IMR-90 (cell line): Measurements from ENCODE around the gene GRAMD2B. TPM values are rescaled to one million over a fixed set of nuclear protein-coding genes. Genes with fewer than 3 reads are reported as not detected.

Experiments used
- ATAC-seq: fragments of 200-7000 bp; cut with Tn5 transposase; 2 replicates; pipeline ENCODE4 v1.9.1; 2020; ENCODE audit warnings: low read depth, mild to moderate bottlenecking, moderate library complexity
- Bru-seq: library from RNA; stranded (reverse); fragments of 400-500 nt; gene quantifications from one replicate; lab custom pipeline; 2021; lab: Mats Ljungman, UMichigan
- BruChase-seq, 2 experiments: library from RNA; stranded (reverse); fragments of 400-500 nt; gene quantifications; one replicate each; lab custom pipeline; 2021; lab: Mats Ljungman, UMichigan
- BruUV-seq: library from RNA; stranded (reverse); fragments of 400-500 nt; replicated peaks from 2 replicates; lab custom pipeline; 2021; lab: Mats Ljungman, UMichigan
- CTCF ChIA-PET: fragments of 300-600 bp; formaldehyde crosslinking; extraction: SDS; loops from one replicate; lab custom pipeline; 2021; ENCODE audit warnings: antibody characterized with exemption; lab: Yijun Ruan, JAX
- POLR2A ChIA-PET: fragments of 300-600 bp; sonication (Branson Sonifier 250); formaldehyde crosslinking; loops from one replicate; lab custom pipeline; 2022; ENCODE audit warnings: antibody characterized with exemption; ENCODE audit not compliant: unreplicated experiment; lab: Charles Lee
- DNase-seq: peaks from one replicate; pipeline ENCODE4 v3.0.0; 2013
- H2AFZ ChIP-seq: replicated peaks from 2 replicates; pipeline ENCODE3; 2013; ENCODE audit warnings: low read length, mild to moderate bottlenecking; ENCODE audit not compliant: poor library complexity
- H2AK5ac ChIP-seq: 2 replicates; pipeline ENCODE4 v1.6.1; 2013; ENCODE audit warnings: low read depth, low read length, inconsistent platforms
- H2AK9ac ChIP-seq: replicated peaks from 2 replicates; pipeline ENCODE3; 2013; ENCODE audit warnings: mild to moderate bottlenecking, low read depth, low read length, moderate library complexity; ENCODE audit not compliant: poor library complexity
- H2BK120ac ChIP-seq: 2 replicates; pipeline ENCODE4 v1.6.1; 2013; ENCODE audit warnings: low read depth, low read length, inconsistent platforms
- H2BK15ac ChIP-seq: 3 replicates; pipeline ENCODE4 v1.6.1; 2013; ENCODE audit warnings: low read depth, low read length, inconsistent platforms
- H2BK20ac ChIP-seq: 2 replicates; pipeline ENCODE4 v1.6.1; 2013; ENCODE audit warnings: low read depth, mild to moderate bottlenecking, inconsistent platforms, low read length, moderate library complexity
- H2BK5ac ChIP-seq: 2 replicates; pipeline ENCODE4 v1.6.1; 2013; ENCODE audit warnings: mild to moderate bottlenecking, low read depth, low read length, inconsistent platforms; ENCODE audit not compliant: poor library complexity, severe bottlenecking
- H3K14ac ChIP-seq: replicated peaks from 2 replicates; pipeline ENCODE4 v1.6.1; 2013; ENCODE audit warnings: low read depth, low read length, inconsistent platforms
- H3K18ac ChIP-seq: 2 replicates; pipeline ENCODE4 v1.6.1; 2013; ENCODE audit warnings: low read depth, low read length, control low read depth
- H3K23ac ChIP-seq: 2 replicates; pipeline ENCODE4 v1.6.1; 2013; ENCODE audit warnings: low read depth, low read length, inconsistent platforms
- H3K27ac ChIP-seq: 2 replicates; pipeline ENCODE4 v1.5.1; 2013; ENCODE audit warnings: mild to moderate bottlenecking, control low read depth, low read length; ENCODE audit not compliant: insufficient read depth
- H3K27me3 ChIP-seq: 2 replicates; pipeline ENCODE4 v1.6.1; 2013; ENCODE audit warnings: low read length; ENCODE audit not compliant: control insufficient read depth, insufficient read depth
- H3K36me3 ChIP-seq: 2 replicates; pipeline ENCODE4 v1.6.1; 2013; ENCODE audit warnings: low read length, mixed read lengths; ENCODE audit not compliant: control insufficient read depth, insufficient read depth
- H3K4ac ChIP-seq: 2 replicates; pipeline ENCODE4 v1.6.1; 2013; ENCODE audit warnings: low read depth, low read length, inconsistent platforms
- H3K4me1 ChIP-seq: 2 replicates; pipeline ENCODE4 v1.6.1; 2013; ENCODE audit warnings: low read length, mixed read lengths; ENCODE audit not compliant: control insufficient read depth, insufficient read depth
- H3K4me2 ChIP-seq: 2 replicates; pipeline ENCODE4 v1.6.1; 2013; ENCODE audit warnings: low read depth, mild to moderate bottlenecking, control low read depth, low read length, moderate library complexity
- H3K4me3 ChIP-seq: 2 replicates; pipeline ENCODE4 v1.5.1; 2013; ENCODE audit warnings: low read depth, mild to moderate bottlenecking, control low read depth, low read length, moderate library complexity; ENCODE audit not compliant: insufficient read depth
- H3K56ac ChIP-seq: 2 replicates; pipeline ENCODE4 v1.6.1; 2013; ENCODE audit warnings: low read length, inconsistent platforms; ENCODE audit not compliant: insufficient read depth; ENCODE audit errors: extremely low read depth
- H3K79me1 ChIP-seq, 2 experiments: 2 replicates each; pipeline ENCODE4 v1.6.1; 2013; ENCODE audit warnings: low read length in 2 of 2, inconsistent platforms in 1 of 2, low read depth in 1 of 2
- H3K9ac ChIP-seq: 2 replicates; pipeline ENCODE4 v1.6.1; 2013; ENCODE audit warnings: low read depth, low read length, control low read depth
- H3K9me1 ChIP-seq: 2 replicates; pipeline ENCODE4 v1.6.1; 2013; ENCODE audit warnings: low read length, inconsistent platforms; ENCODE audit not compliant: insufficient read depth
- H3K9me3 ChIP-seq: 2 replicates; pipeline ENCODE4 v1.6.1; 2013; ENCODE audit warnings: low read length; ENCODE audit not compliant: control insufficient read depth, insufficient read depth
- H4K20me1 ChIP-seq: 2 replicates; pipeline ENCODE4 v1.6.1; 2013; ENCODE audit warnings: low read length, inconsistent platforms; ENCODE audit not compliant: insufficient read depth
- H4K5ac ChIP-seq: 2 replicates; pipeline ENCODE4 v1.6.1; 2013; ENCODE audit warnings: mild to moderate bottlenecking, low read depth, low read length, control low read depth
- H4K8ac ChIP-seq, 2 experiments: 2 replicates each; pipeline ENCODE4 v1.6.1; 2013; ENCODE audit warnings: low read depth in 2 of 2, low read length in 2 of 2, control low read depth in 1 of 2, inconsistent platforms in 1 of 2
- H4K91ac ChIP-seq: 2 replicates; pipeline ENCODE4 v1.6.1; 2013; ENCODE audit warnings: low read depth, low read length, inconsistent platforms; ENCODE audit not compliant: insufficient read depth
- BHLHE40 ChIP-seq: fragments of 150-350 bp; IDR thresholded peaks from 2 replicates; pipeline ENCODE4 v1.6.1; 2016; ENCODE audit warnings: mild to moderate bottlenecking, low read depth, low read length
- CEBPB ChIP-seq: IDR thresholded peaks from 2 replicates; pipeline ENCODE4 v1.6.1; 2012; ENCODE audit warnings: low read depth, low read length, improper control_type of control experiment
- MAFK ChIP-seq: IDR thresholded peaks from 2 replicates; pipeline ENCODE4 v1.6.1; 2012; ENCODE audit warnings: low read depth, low read length, improper control_type of control experiment
- MAZ ChIP-seq: IDR thresholded peaks from 2 replicates; pipeline ENCODE4 v1.6.1; 2012; ENCODE audit warnings: low read depth, mild to moderate bottlenecking, low read length, improper control_type of control experiment, moderate library complexity, borderline replicate concordance
- MXI1 ChIP-seq: IDR thresholded peaks from 2 replicates; pipeline ENCODE4 v1.6.1; 2012; ENCODE audit warnings: low read depth, mild to moderate bottlenecking, low read length, moderate library complexity, borderline replicate concordance
- POLR2A ChIP-seq: IDR thresholded peaks from 2 replicates; pipeline ENCODE4 v1.6.1; 2012; ENCODE audit warnings: mild to moderate bottlenecking, low read depth, low read length
- RAD21 ChIP-seq: IDR thresholded peaks from 2 replicates; pipeline ENCODE4 v1.6.1; 2012; ENCODE audit warnings: low read length, improper control_type of control experiment
- RFX5 ChIP-seq: IDR thresholded peaks from 2 replicates; pipeline ENCODE4 v1.8.0; 2012; ENCODE audit warnings: low read depth, mild to moderate bottlenecking, low read length, moderate library complexity
- WGBS, 2 experiments: methylation state at CpG; one replicate each; pipeline versions ENCODE4 v1.1.5 to v1.1.7; 2013; ENCODE audit warnings: missing lambda C conversion rate in 2 of 2; ENCODE audit not compliant: insufficient read length in 1 of 2; ENCODE audit errors: extremely low coverage in 2 of 2; 5-methylcytosine and 5-hydroxymethylcytosine counted together
- dilution Hi-C: fragments of 300-500 bp; cut with HindIII; formaldehyde crosslinking; loops from one replicate; pipeline ENCODE4 v1.14.3; 2018; ENCODE audit warnings: low sequenced_read_pairs; ENCODE audit not compliant: unreplicated experiment
- in situ Hi-C: fragments of 300-500 bp; cut with MboI; formaldehyde crosslinking; loops from 3 replicates; pipeline ENCODE4 v1.14.3; 2019; ENCODE audit warnings: low sequenced_read_pairs, inconsistent platforms, mixed read lengths
- intact Hi-C: fragments of 100-400 bp; cut with micrococcal nuclease; formaldehyde crosslinking; loops from 2 replicates; pipeline ENCODE4 v1.10.0; 2022
- long read RNA-seq: library from polyadenylated mRNA; unstranded; transcript quantifications from one replicate; pipeline ENCODE4 v2.0.0, GENCODE V29; 2021; ENCODE audit not compliant: unreplicated experiment
- polyA plus RNA-seq, 3 experiments: library from polyadenylated mRNA; depleted of rRNA; stranded (reverse); fragments of >200 nt; gene quantifications; 2 replicates each; pipeline ENCODE4 v1.2.3, GENCODE V29; 2012; ENCODE audit warnings: low replicate concordance in 1 of 3
- total RNA-seq: library from RNA; depleted of rRNA; stranded (reverse); fragments of >200 nt; gene quantifications from 2 replicates; pipeline ENCODE4 v1.2.3, GENCODE V29; 2012; rRNA removed
- TF ChIP-seq, protein P1 (sequence below): fragments of 150-350 bp; IDR thresholded peaks from 2 replicates; pipeline ENCODE4 v1.6.1; 2017; ENCODE audit warnings: mild to moderate bottlenecking, antibody characterized with exemption, low read length, low read depth

The GRAMD2B gene, protein sequence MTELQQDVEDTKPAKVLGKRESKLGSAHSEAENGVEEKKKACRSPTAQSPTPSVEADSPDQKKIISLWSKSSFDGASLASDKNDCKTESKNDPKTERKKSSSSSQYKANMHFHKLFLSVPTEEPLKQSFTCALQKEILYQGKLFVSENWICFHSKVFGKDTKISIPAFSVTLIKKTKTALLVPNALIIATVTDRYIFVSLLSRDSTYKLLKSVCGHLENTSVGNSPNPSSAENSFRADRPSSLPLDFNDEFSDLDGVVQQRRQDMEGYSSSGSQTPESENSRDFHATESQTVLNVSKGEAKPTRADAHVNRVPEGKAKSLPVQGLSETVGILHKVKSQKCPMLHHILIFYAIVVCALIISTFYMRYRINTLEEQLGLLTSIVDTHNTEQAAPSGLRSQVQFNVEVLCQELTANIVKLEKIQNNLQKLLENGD
- total RNA-seq (15.8 and 20.3 TPM in 2 replicates), polyA plus RNA-seq (2012; rRNA removed) (13.9 and 15.6 TPM in 2 replicates), Bru-seq, nascent RNA (percentile 68 among the genes with signal in this experiment), BruChase-seq, experiment 1, labeled RNA remaining after a 6-hour chase (percentile 49 among the genes with signal in this experiment), BruChase-seq, experiment 2, labeled RNA remaining after a 2-hour chase (percentile 46 among the genes with signal in this experiment)
- polyA plus RNA-seq (2012; cell fraction: cytosol; rRNA removed): 8.8 and 14.3 TPM in 2 replicates
- 8.5 and 26.6 TPM in 2 replicates for polyA plus RNA-seq (2012; cell fraction: nucleus; rRNA removed; ENCODE audit: low replicate concordance)
- long read RNA-seq, transcript GRAMD2B-201 (14 exons, 3,175 nt): major isoform, 10 of 12 reads
- long read RNA-seq, partial matches to known transcripts: 0 of 12 reads
- long read RNA-seq, other reads (novel, unspliced or antisense): 1 of 12 reads

DNA sequence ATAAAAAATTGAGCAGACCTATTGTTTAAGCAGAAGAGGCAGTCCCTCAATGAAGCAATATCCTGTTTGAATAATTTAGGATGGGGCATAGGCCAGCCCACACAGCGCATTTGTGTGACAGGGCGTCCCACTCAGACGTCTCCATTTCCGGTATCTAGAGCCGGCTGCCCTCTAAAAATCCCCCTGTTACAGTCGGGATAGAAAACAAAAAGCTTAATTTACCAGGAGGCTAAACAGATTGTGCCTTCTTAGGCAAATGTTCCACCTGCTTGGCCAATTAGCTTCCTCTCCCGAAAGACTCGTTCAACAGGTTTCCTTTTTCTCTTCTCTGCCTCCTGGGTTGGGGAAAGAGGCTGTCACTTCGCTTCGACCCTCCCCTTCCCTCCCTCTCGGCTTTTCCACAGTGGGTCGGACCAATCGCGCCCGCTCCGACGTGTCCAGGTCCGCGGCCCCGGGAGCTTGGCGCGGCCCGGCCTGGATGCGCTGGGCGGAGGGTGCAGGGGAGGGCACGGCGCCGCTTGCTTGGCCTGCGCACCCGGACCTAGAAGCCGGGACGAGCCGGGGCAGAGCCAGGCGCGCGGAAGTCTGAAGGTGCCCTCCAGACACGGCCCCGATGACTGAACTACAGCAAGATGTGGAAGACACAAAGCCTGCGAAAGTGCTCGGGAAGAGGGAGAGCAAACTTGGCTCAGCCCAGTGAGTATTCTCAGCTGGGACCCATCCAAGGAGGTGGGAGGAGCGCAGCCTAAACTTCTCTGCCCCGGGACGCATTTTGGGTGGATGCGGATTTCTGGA, at the start of gene GRAMD2B:
TSS of gene GRAMD2B (plus strand) at position 416 of the 795 bp plus-strand sequence. CDS start at position 614, 198 bp downstream.
- Histone ChIP-seq H3K36me3 (no peaks in the 10 kb centered on the region), H3K4me1 (peaks cover 3% of the 10 kb centered on the region; the same call in 1 of the 2 replicates), H2BK120ac (peak within 1 kb of the TSS; percentile 87), H3K9me3 (no peaks in the 10 kb centered on the region), H3K23ac (peak within 1 kb of the TSS; percentile 89), H2BK15ac (peak within 1 kb of the TSS; percentile 71; the same call in 2 of the 3 replicates), H2BK20ac (peak within 1 kb of the TSS; percentile 56), H3K18ac (peak within 1 kb of the TSS; percentile 72), H2AK9ac (peak within 1 kb of the TSS; percentile 88), H3K56ac (peak within 1 kb of the TSS; percentile 93), H2AFZ (peak within 1 kb of the TSS; percentile 97), H4K8ac (peak within 1 kb of the TSS; percentile 35 to 79), H3K14ac (peak within 1 kb of the TSS; percentile 90), H4K20me1 (no peaks in the 10 kb centered on the region), H3K4me3 (peak within 1 kb of the TSS; percentile 90), H3K79me1 (peaks cover 9 to 37% of the 10 kb centered on the region in 2 experiments; a peak in 3 of 4 replicates), H3K4me2 (peak within 1 kb of the TSS; percentile 93), H3K9ac (peak within 1 kb of the TSS; percentile 90), H2AK5ac (peak within 1 kb of the TSS; percentile 88), H4K91ac (peak within 1 kb of the TSS; percentile 78), H4K5ac (peak within 1 kb of the TSS; percentile 70), H3K27me3 (no peaks in the 10 kb centered on the region), H3K9me1 (no peaks in the 10 kb centered on the region), H3K27ac (peak within 1 kb of the TSS; percentile 90), H2BK5ac (peak within 1 kb of the TSS; percentile 88), H3K4ac (peak within 1 kb of the TSS; percentile 92)
- in situ Hi-C loops (no loop called here), intact Hi-C loops (loop anchor here (1.0 to 5.0 kb wide), 3 partner anchors 54 to 116 kb away; no protein-coding TSS in a partner anchor), dilution Hi-C loops (no loop called here)
- no TSS peak for BruUV-seq
- peak; percentile 98 for ATAC-seq
- DNase-seq: peak; percentile 88
- TF ChIP-seq MXI1 (peak; percentile 57; the same call in 1 of the 2 replicates), MAFK (no peak), RFX5 (no peak), CEBPB (peak; percentile 88), BHLHE40 (0 out of 2 replicates have a peak, but pooled peaks have one; percentile 3), POLR2A (peak; percentile 84), MAZ (peak; percentile 68; the same call in 1 of the 2 replicates), RAD21 (peak; percentile 24)
- TF ChIP-seq, protein P1, sequence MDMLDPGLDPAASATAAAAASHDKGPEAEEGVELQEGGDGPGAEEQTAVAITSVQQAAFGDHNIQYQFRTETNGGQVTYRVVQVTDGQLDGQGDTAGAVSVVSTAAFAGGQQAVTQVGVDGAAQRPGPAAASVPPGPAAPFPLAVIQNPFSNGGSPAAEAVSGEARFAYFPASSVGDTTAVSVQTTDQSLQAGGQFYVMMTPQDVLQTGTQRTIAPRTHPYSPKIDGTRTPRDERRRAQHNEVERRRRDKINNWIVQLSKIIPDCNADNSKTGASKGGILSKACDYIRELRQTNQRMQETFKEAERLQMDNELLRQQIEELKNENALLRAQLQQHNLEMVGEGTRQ: no peak
- ChIA-PET CTCF (interaction anchor here (1.1 to 1.2 kb wide), 2 partner anchors 8 to 57 kb away, joined by 3 read pairs; no protein-coding TSS in a partner anchor), POLR2A (no interaction called here)
- 0% methylated on average over 15 of the region's 44 CpGs; no CpG with 5 or more reads in 1 of the 2 experiments for WGBS, 2 experiments
